ENCODE data around the gene TNMD.
A peak's percentile ranks its signal among the peaks of the same experiment; 100 is the strongest.

TNMD gene

DNA sequence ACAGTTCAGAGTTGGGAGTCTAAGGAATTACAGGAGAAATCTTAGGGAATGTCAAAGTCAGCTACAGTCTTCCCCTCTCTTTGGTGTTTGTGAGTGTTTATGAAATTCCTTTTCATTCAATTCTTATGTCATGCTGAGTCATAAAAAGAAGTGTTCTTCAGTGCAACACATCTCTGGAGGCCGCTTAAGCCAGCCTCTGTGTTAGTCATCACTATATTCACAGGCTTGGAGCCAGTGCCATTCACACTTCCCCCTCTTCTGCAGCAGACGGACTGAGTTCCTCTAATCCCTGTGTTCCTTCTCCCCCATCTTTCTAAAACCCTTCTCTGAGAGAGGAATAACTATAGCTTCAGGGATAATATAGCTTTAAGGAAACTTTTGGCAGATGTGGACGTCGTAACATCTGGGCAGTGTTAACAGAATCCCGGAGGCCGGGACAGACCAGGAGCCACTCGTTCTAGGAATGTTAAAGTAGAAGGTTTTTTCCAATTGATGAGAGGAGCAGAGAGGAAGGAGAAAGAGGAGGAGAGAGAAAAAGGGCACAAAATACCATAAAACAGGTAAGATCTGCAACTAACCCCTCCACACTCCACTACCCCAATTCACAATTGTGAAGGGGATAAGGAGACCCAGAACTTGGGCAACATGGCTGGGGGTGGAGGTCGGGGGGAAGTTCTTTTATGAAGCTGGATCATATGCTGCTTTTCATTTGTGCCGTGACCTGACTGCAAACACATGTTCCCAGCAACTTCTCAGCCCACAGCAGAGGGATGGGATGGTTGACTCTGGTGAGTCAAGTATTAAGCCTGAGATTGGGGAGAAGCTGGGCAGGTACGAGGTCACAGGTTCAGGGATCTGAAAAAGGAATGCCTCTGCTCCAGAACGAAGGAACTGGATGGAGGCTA is 59.5 kb downstream of the TNMD start, which contains the start of gene SRPX2:
Gene SRPX2, plus strand, starts transcription at position 244 of the 905 bp plus-strand sequence. CDS start 2,124 bp downstream, outside the sequence.
- DNase-seq, result peak in 4 of 56 donors; percentile 1 to 30 (median 3)

- DNase-seq, result no peak
Observed at GRCh38 chrX:100645106-100645505, 60.4 kb downstream of the TNMD start.

GRCh38 chrX:100647095-100647494 is 62.4 kb downstream of the TNMD start:
- no peak for DNase-seq

DNA sequence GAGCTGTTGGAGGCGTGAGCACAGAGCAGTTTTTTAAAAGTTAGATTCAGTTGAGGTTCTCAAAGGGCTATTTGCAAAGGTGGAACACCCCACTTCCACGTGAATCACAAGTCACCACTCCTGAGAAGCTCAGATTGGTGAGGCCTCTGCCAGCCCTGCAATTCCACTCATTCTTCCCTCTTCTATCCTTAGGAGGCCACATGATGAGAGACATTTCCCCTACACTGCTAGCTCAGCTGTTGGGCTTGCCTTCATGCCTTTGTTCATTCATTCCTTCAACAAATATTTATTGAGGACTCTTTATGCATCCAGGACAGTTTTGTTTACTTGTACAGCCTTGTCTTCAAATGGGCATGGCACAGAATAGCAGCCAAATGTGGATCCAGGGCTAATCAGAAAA is 63.0 kb downstream of the TNMD start:
- no peak for DNase-seq

DNA sequence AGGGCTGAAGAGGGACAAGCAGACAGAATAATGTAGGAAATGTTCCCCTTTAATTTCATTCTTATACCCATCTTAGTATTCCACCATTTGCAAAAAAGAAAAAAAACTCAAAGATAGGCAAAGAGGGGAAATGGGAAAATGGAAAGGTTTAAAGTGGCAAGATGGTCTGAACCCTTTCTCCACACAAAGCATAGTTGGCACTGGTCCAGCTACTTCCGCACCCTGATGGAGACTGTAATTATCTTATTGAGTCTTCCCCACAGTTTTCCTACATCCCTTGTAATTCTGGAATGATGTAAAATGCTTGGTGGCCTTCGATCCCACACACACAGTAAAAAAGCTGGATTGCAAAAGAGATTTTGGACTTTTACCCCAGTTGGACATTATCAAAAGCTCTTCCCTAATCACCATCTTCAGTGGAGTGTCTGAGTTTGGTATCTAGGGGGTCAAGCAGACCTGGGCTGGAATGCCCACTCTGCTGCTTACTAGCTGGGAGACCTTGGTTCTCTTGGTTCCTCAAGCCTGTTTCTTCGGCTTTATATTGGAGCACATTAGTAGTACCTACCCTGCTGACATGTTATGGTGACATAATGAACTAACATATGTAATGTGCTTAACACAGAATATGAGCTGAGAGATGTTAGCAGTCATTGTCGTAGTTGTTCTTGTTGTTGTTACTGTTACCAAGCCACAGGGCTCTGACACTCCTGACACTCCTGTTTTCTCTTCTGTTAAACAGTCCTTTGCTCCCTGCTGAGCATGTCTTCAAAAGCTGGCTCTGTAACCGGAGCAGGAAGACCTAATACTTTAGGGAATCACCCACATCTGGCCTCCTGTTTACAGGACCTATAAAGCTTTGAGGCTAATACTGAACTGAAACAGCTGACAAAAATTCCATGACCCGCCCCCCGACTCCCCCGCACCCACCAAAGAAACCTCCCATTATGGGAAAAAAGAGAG is 64.0 kb downstream of the TNMD start:
- DNase-seq, result no peak

All from nucleus accumbens (tissue), 56 donors.